ENCODE data around the gene DYRK3. TPM values are rescaled to one million over a fixed set of nuclear protein-coding genes. Genes with fewer than 3 reads are reported as not detected.

DYRK3 gene
- total RNA-seq, 2 experiments from 2014 or later = 1.6 to 1.7 TPM

GRCh38 chr1:206674745-206675175, 39.4 kb downstream of the DYRK3 start:
- ChIA-PET CTCF (interaction anchor here (0.7 kb wide), 1 partner anchor 11 kb away, joined by 3 read pairs; no protein-coding TSS in a partner anchor), POLR2A (no interaction called here)
- H3K4me1 ChIP-seq (ENCODE audit: insufficient read depth, low read length) = peaks cover 4% of the 10 kb centered on the region
- TF ChIP-seq, protein P1, sequence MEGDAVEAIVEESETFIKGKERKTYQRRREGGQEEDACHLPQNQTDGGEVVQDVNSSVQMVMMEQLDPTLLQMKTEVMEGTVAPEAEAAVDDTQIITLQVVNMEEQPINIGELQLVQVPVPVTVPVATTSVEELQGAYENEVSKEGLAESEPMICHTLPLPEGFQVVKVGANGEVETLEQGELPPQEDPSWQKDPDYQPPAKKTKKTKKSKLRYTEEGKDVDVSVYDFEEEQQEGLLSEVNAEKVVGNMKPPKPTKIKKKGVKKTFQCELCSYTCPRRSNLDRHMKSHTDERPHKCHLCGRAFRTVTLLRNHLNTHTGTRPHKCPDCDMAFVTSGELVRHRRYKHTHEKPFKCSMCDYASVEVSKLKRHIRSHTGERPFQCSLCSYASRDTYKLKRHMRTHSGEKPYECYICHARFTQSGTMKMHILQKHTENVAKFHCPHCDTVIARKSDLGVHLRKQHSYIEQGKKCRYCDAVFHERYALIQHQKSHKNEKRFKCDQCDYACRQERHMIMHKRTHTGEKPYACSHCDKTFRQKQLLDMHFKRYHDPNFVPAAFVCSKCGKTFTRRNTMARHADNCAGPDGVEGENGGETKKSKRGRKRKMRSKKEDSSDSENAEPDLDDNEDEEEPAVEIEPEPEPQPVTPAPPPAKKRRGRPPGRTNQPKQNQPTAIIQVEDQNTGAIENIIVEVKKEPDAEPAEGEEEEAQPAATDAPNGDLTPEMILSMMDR (IDR thresholded peaks at IDR 0.05) = no peak
- Mint-ChIP-seq H3K4me1 (ENCODE audit: low read depth) (no peaks in the 10 kb centered on the region), H3K4me3 (no peak overlapping the region), H3K9me3 (no peaks in the 10 kb centered on the region), H3K36me3 (ENCODE audit: low read depth) (no peaks in the 10 kb centered on the region), H3K27ac (no peak overlapping the region), H3K27me3 (no peaks in the 10 kb centered on the region)
- ATAC-seq (ENCODE audit: poor library complexity) (no peak), DNase-seq (no peak)
- H3K9me3 ChIP-seq (ENCODE audit: control insufficient read depth in 1 of 2, insufficient read depth in 1 of 2, low read length in 2 of 2) = no peaks in the 10 kb centered on the region
- H3K27me3 ChIP-seq (ENCODE audit: control insufficient read depth in 1 of 2, insufficient read depth in 2 of 2, low read length in 2 of 2) = peaks cover 0 to 2% of the 10 kb centered on the region in 2 experiments
- no peak overlapping the region for H3K4me3 ChIP-seq (ENCODE audit: low read length)
- H3K36me3 ChIP-seq (ENCODE audit: insufficient read depth, low read length) = no peaks in the 10 kb centered on the region
- intact Hi-C loops (cut with DNase I, micrococcal nuclease) = no loop called here
- no peak overlapping the region for H3K27ac ChIP-seq (ENCODE audit: low read depth in 1 of 2, low read length in 2 of 2)

DNA sequence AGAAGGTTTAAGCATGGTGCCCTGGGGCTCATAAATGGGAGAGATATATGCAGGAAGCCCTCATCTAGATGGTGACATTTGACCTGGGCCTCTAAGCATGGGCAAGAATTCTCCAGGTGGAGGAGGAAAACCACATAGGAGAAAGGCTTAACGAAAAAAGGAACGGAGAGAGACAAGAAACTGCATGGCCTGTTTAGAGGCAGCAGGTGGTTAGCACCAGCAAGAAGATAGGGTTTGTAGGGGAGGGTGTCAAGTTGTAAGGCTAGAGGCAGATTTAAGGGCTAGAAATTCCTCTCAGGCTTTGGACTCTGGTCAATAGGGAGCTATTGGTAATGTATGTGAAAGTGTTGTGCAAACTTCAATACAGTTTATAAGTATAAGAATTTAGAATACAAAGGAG, 41.2 kb downstream of the DYRK3 start:
- H3K9me3 ChIP-seq (ENCODE audit: control insufficient read depth in 1 of 2, insufficient read depth in 1 of 2, low read length in 2 of 2) = no peaks in the 10 kb centered on the region
- no peak overlapping the region for H3K27ac Mint-ChIP-seq

DNA sequence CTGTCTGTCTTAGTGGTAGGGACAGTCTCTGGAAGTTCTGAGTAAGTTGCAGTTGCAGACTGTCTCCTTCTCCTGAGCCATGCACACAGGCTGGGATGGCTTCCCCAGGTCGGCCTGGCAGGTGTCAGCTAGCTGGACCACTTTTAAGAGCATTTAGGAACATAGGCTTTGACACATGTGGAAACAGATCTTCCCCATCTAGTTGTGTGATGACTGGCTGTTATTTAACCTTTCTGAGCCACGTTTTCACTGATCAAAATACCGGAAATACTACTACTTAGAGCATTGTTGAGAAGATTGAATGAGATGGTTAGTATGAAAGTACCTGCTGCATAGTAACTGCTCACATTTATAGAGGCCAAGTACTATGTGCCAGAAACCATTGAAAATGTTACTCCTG, 43.2 kb downstream of the DYRK3 start:
- H3K4me1 ChIP-seq (ENCODE audit: insufficient read depth, low read length) = peaks cover 5% of the 10 kb centered on the region
- no peak overlapping the region for H3K27ac ChIP-seq (ENCODE audit: low read depth in 1 of 2, low read length in 2 of 2)
- Mint-ChIP-seq H3K9me3 (no peaks in the 10 kb centered on the region), H3K4me3 (no peak overlapping the region), H3K27ac (no peak overlapping the region), H3K4me1 (ENCODE audit: low read depth) (no peaks in the 10 kb centered on the region), H3K27me3 (no peaks in the 10 kb centered on the region), H3K36me3 (ENCODE audit: low read depth) (no peaks in the 10 kb centered on the region)
- DNase-seq = no peak
- H3K9me3 ChIP-seq (ENCODE audit: control insufficient read depth in 1 of 2, insufficient read depth in 1 of 2, low read length in 2 of 2) = no peaks in the 10 kb centered on the region
- no peaks in the 10 kb centered on the region for H3K36me3 ChIP-seq (ENCODE audit: insufficient read depth, low read length)
- intact Hi-C loops (cut with DNase I, micrococcal nuclease) = no loop called here
- no peaks in the 10 kb centered on the region for H3K27me3 ChIP-seq (ENCODE audit: control insufficient read depth in 1 of 2, insufficient read depth in 2 of 2, low read length in 2 of 2)
- H3K4me3 ChIP-seq (ENCODE audit: low read length) = no peak overlapping the region
- no peak for ATAC-seq (ENCODE audit: poor library complexity)
- POLR2A ChIA-PET = no interaction called here
- TF ChIP-seq, protein P1 (IDR thresholded peaks at IDR 0.05) = no peak
- CTCF ChIA-PET = no interaction called here

More for the DNA sequence above, 41.2 kb downstream of the DYRK3 start:
- Histone ChIP-seq H3K27ac (ENCODE audit: low read depth in 1 of 2, low read length in 2 of 2) (no peak overlapping the region), H3K4me3 (ENCODE audit: low read length) (no peak overlapping the region), H3K27me3 (ENCODE audit: control insufficient read depth in 1 of 2, insufficient read depth in 2 of 2, low read length in 2 of 2) (peaks cover 0 to 2% of the 10 kb centered on the region in 2 experiments), H3K4me1 (ENCODE audit: insufficient read depth, low read length) (peaks cover 5% of the 10 kb centered on the region), H3K36me3 (ENCODE audit: insufficient read depth, low read length) (no peaks in the 10 kb centered on the region)
- DNase-seq (no peak), ATAC-seq (ENCODE audit: poor library complexity) (no peak)
- no peaks in the 10 kb centered on the region for H3K9me3 Mint-ChIP-seq
- TF ChIP-seq, protein P1 (IDR thresholded peaks at IDR 0.05) = no peak
- intact Hi-C loops (cut with DNase I, micrococcal nuclease) = no loop called here
- POLR2A ChIA-PET = no interaction called here
- no peaks in the 10 kb centered on the region for H3K4me1 Mint-ChIP-seq (ENCODE audit: low read depth)
- H3K27me3 Mint-ChIP-seq = no peaks in the 10 kb centered on the region
- CTCF ChIA-PET = no interaction called here
- no peaks in the 10 kb centered on the region for H3K36me3 Mint-ChIP-seq (ENCODE audit: low read depth)
- H3K4me3 Mint-ChIP-seq = no peak overlapping the region
